MCF 10A (cell line): ENCODE results near the gene ADAM12. TPM values are rescaled to one million over a fixed set of nuclear protein-coding genes. Genes with fewer than 3 reads are reported as not detected.

Source experiments
- BruUV-seq: library from RNA; stranded (reverse); fragments of 400-500 nt; replicated peaks from 2 replicates; lab custom pipeline; 2021; lab: Mats Ljungman, UMichigan
- CTCF ChIA-PET: fragments of 300-600 bp; sonication (Branson Sonifier 250); formaldehyde crosslinking; extraction: SDS; loops from one replicate; lab custom pipeline; 2021; ENCODE audit warnings: antibody characterized with exemption, inconsistent platforms; lab: Yijun Ruan, JAX
- POLR2A ChIA-PET: fragments of 300-600, 350-650 bp; sonication (Branson Sonifier 250); formaldehyde crosslinking; extraction: SDS; loops from one replicate; lab custom pipeline; 2020; ENCODE audit warnings: antibody characterized with exemption, inconsistent platforms; lab: Yijun Ruan, JAX
- DNase-seq: peaks from one replicate; pipeline ENCODE4 v3.0.0-alpha.2; 2018; ENCODE audit not compliant: unreplicated experiment
- H3K27ac Mint-ChIP-seq: one replicate; pipeline ENCODE4 v1.8.0; 2022; ENCODE audit warnings: mild to moderate bottlenecking, low read depth, mixed read lengths; ENCODE audit not compliant: unreplicated experiment
- H3K27me3 Mint-ChIP-seq: one replicate; pipeline ENCODE4 v1.8.0; 2022; ENCODE audit warnings: mixed read lengths; ENCODE audit not compliant: insufficient read depth, unreplicated experiment
- H3K36me3 Mint-ChIP-seq: one replicate; pipeline ENCODE4 v1.8.0; 2022; ENCODE audit warnings: mild to moderate bottlenecking, moderate library complexity, mixed read lengths; ENCODE audit not compliant: insufficient read depth, unreplicated experiment
- H3K4me1 Mint-ChIP-seq: one replicate; pipeline ENCODE4 v1.8.0; 2022; ENCODE audit warnings: mixed read lengths; ENCODE audit not compliant: insufficient read depth, unreplicated experiment
- H3K4me3 Mint-ChIP-seq: one replicate; pipeline ENCODE4 v1.8.0; 2022; ENCODE audit warnings: mild to moderate bottlenecking, moderate library complexity, mixed read lengths; ENCODE audit not compliant: unreplicated experiment
- H3K9me3 Mint-ChIP-seq: one replicate; pipeline ENCODE4 v1.8.0; 2022; ENCODE audit warnings: mixed read lengths; ENCODE audit not compliant: unreplicated experiment
- CTCF ChIP-seq: fragments of 200-600 bp; IDR thresholded peaks from one replicate; pipeline ENCODE4 v1.8.0; 2022; ENCODE audit warnings: antibody characterized with exemption, mild to moderate bottlenecking; ENCODE audit not compliant: unreplicated experiment
- intact Hi-C: fragments of 100-400 bp; cut with micrococcal nuclease; formaldehyde crosslinking; loops from 2 replicates; pipeline ENCODE4 v1.14.1; 2022
- total RNA-seq: library from RNA; stranded (reverse); gene quantifications from 2 replicates; pipeline ENCODE4 v1.2.3, GENCODE V29; 2022

The ADAM12 gene
- total RNA-seq, 1 experiment from 2014 or later = 2.2 TPM

DNA sequence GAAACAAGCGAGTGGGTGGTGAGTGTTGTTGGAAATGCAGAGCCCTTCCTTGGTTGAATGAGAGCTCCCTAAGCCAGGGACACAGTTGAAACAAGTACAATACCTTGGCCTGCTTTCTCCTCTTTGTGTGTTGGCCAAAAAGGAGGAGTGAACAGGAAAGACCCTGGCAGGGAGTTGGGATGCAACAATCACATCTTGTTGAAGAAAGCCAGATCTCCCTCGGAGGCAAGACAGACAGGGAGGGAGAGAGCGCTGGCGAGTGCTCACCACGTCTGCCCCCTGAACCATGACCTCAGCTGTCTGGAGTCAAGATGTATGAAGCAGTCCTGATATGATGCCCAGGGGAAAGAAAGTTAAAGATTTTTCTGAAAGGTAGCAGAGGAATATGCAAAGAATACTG is 66.8 kb downstream of the ADAM12 start:
- no peak for DNase-seq
- H3K4me1 Mint-ChIP-seq = no peaks in the 10 kb centered on the region
- no peaks in the 10 kb centered on the region for H3K27me3 Mint-ChIP-seq
- intact Hi-C loops = no loop called here
- CTCF ChIA-PET = no interaction called here
- no peak for TF ChIP-seq CTCF
- BruUV-seq = no TSS peak
- no peak overlapping the region for H3K4me3 Mint-ChIP-seq
- H3K27ac Mint-ChIP-seq = no peak overlapping the region
- H3K9me3 Mint-ChIP-seq = no peaks in the 10 kb centered on the region
- POLR2A ChIA-PET = no interaction called here
- H3K36me3 Mint-ChIP-seq = no peaks in the 10 kb centered on the region

GRCh38 chr10:126317751-126318150 is 70.5 kb downstream of the ADAM12 start:
- no peak for DNase-seq
- BruUV-seq = no TSS peak
- Mint-ChIP-seq H3K27me3 (no peaks in the 10 kb centered on the region), H3K4me1 (peaks cover 6% of the 10 kb centered on the region), H3K27ac (no peak overlapping the region), H3K9me3 (no peaks in the 10 kb centered on the region), H3K4me3 (no peak overlapping the region), H3K36me3 (no peaks in the 10 kb centered on the region)
- intact Hi-C loops = no loop called here
- CTCF ChIA-PET = interaction anchor here (0.5 to 1.1 kb wide), 3 partner anchors 39 to 186 kb away, joined by 3 to 4 read pairs (median 4); no protein-coding TSS in a partner anchor
- no peak for TF ChIP-seq CTCF
- POLR2A ChIA-PET = interaction anchor here (1.4 kb wide), 1 partner anchor 18 kb away, joined by 3 read pairs; no protein-coding TSS in a partner anchor

DNA sequence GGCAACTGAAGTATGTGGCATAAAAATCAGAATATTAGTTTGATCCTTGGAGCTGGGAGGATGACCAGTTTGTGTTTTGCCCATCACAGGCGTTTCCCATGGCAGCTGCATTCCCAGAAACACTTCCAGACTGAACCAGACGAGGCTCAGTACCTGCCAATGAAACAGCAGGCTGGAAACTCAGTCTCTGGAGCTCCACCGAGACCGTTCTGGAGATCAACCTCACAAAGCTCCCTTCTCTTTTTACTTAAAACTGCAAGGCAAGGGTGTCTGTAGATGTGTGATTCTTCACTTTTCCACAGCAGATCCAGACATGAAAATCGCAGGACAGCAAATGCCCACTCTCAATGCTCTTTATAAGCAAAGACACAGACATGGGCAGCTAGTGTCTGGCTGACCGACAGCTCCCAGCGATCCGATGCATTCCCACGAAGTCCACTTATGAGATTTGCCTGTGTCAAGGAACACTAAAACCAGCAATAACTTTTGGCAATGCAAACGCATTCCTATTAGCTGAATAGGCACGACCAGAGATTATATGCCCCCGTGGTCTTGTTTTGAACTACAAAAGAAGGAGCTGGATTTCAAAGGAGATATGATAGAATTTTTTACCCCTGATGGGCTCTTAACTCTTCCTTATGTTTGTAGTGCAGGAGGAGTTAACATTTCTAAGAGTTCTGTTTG is 72.6 kb downstream of the ADAM12 start:
- H3K27ac Mint-ChIP-seq = no peak overlapping the region

More for the DNA sequence above, 72.6 kb downstream of the ADAM12 start:
- no peaks in the 10 kb centered on the region for H3K9me3 Mint-ChIP-seq
- ChIA-PET CTCF (interaction anchor here (0.9 kb wide), 1 partner anchor 188 kb away, joined by 3 read pairs; no protein-coding TSS in a partner anchor), POLR2A (no interaction called here)
- no peak for DNase-seq
- H3K4me1 Mint-ChIP-seq = peaks cover 6% of the 10 kb centered on the region
- H3K27me3 Mint-ChIP-seq = no peaks in the 10 kb centered on the region
- intact Hi-C loops = no loop called here
- TF ChIP-seq CTCF = no peak
- H3K4me3 Mint-ChIP-seq = no peak overlapping the region
- no peaks in the 10 kb centered on the region for H3K36me3 Mint-ChIP-seq
- BruUV-seq = no TSS peak
